AG08395 (cell line): ENCODE data around the gene KCNIP4.
A peak's percentile ranks its signal among the peaks of the same experiment; 100 is the strongest.
"Not testable (repeated sequence)": the region's sequence is repeated elsewhere in the genome, so short reads cannot be mapped to it uniquely, and the experiment has no call there.

Experiments used
- DNase-seq: peaks from one replicate; pipeline ENCODE4 v3.0.0; 2012; ENCODE audit warnings: mixed read lengths, low spot score

The KCNIP4 gene

GRCh38 chr4:20752641-20753040, 1195.9 kb downstream of the KCNIP4 start:
- no peak for DNase-seq

GRCh38 chr4:20746000-20746399, 1202.6 kb downstream of the KCNIP4 start:
- DNase-seq = not testable (repeated sequence)

GRCh38 chr4:20735931-20736330, 1212.6 kb downstream of the KCNIP4 start:
- no peak for DNase-seq

- DNase-seq = no peak
Observed at GRCh38 chr4:20724915-20725314, 1223.7 kb downstream of the KCNIP4 start.

- DNase-seq = no peak
Observed at GRCh38 chr4:20723463-20723862, 1225.1 kb downstream of the KCNIP4 start.

GRCh38 chr4:20723019-20723418, 1225.6 kb downstream of the KCNIP4 start:
- DNase-seq = peak; percentile 13

GRCh38 chr4:20711335-20711734, 1237.2 kb downstream of the KCNIP4 start:
- no peak for DNase-seq

GRCh38 chr4:20700007-20700761, 1248.4 kb downstream of the KCNIP4 start, which contains the start of gene PACRGL:
Gene PACRGL, plus strand, starts transcription at chr4:20700458. Its CDS starts 4,024 bp downstream, at chr4:20704482.
- peak; percentile 96 for DNase-seq

GRCh38 chr4:20698820-20699219, 1249.8 kb downstream of the KCNIP4 start:
- DNase-seq = no peak

- DNase-seq = no peak
Observed at GRCh38 chr4:20698382-20698781, 1250.2 kb downstream of the KCNIP4 start.

GRCh38 chr4:20696815-20697214, 1251.8 kb downstream of the KCNIP4 start:
- no peak for DNase-seq

GRCh38 chr4:20687864-20688263, 1260.7 kb downstream of the KCNIP4 start:
- peak; percentile 71 for DNase-seq

- DNase-seq = peak; percentile 36
Observed at GRCh38 chr4:20684852-20685763, 1263.5 kb downstream of the KCNIP4 start.

- DNase-seq = no peak
Observed at GRCh38 chr4:20683766-20684165, 1264.8 kb downstream of the KCNIP4 start.

GRCh38 chr4:20682853-20683252, 1265.7 kb downstream of the KCNIP4 start:
- no peak for DNase-seq

GRCh38 chr4:20681271-20681670, 1267.3 kb downstream of the KCNIP4 start:
- DNase-seq = no peak

GRCh38 chr4:20680736-20681135, 1267.8 kb downstream of the KCNIP4 start:
- no peak for DNase-seq

- no peak for DNase-seq
Observed at GRCh38 chr4:20679951-20680350, 1268.6 kb downstream of the KCNIP4 start.
